GM13976 (cell line): ENCODE results near the gene ITGA11.

ENCODE experiments used
- DNase-seq: peaks from one replicate; pipeline ENCODE4 v3.0.0; 2012; ENCODE audit warnings: low spot score
- in situ Hi-C: fragments of 300-500 bp; cut with MboI; formaldehyde crosslinking; loops from one replicate; pipeline ENCODE4 v1.12.0; 2022; ENCODE audit warnings: low sequenced_read_pairs, mixed read lengths, inconsistent platforms; ENCODE audit not compliant: unreplicated experiment
- TF ChIP-seq, protein P1 (sequence below): IDR thresholded peaks from 2 replicates; pipeline ENCODE4 v1.5.1; 2012; ENCODE audit warnings: borderline replicate concordance, mild to moderate bottlenecking; ENCODE audit not compliant: insufficient read depth; ENCODE audit errors: extremely low read depth, missing control alignments, control extremely low read depth

Gene ITGA11

DNA sequence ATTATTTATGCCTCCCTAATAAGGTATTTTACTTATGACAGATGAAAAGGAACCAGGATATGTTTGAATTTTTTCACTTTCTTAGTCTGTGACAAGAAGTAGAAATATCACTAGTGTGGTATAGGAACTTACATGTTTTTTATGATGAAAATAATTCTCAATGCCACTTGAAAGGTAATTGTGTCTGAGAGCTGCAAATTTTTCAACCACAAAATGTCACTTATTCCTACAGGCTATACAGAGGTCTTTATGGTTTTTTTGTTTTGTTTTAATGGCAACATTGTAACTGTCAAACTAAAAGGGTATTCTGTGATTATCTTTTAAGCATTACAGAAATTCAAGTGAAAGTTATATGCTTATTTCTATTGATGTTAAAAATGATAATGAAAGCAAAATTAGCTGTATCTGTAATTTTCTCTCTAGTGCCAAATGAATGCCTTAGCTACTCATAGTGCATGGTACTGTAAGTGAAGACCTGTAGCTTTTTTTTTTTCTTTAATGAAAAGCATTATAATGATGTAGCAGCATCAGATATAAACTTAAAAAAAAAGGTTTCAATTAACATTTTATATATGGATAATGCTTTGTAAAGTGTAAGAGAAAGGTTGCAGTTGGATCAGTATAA, 139.7 kb downstream of the ITGA11 start:
- TF ChIP-seq, protein P1, sequence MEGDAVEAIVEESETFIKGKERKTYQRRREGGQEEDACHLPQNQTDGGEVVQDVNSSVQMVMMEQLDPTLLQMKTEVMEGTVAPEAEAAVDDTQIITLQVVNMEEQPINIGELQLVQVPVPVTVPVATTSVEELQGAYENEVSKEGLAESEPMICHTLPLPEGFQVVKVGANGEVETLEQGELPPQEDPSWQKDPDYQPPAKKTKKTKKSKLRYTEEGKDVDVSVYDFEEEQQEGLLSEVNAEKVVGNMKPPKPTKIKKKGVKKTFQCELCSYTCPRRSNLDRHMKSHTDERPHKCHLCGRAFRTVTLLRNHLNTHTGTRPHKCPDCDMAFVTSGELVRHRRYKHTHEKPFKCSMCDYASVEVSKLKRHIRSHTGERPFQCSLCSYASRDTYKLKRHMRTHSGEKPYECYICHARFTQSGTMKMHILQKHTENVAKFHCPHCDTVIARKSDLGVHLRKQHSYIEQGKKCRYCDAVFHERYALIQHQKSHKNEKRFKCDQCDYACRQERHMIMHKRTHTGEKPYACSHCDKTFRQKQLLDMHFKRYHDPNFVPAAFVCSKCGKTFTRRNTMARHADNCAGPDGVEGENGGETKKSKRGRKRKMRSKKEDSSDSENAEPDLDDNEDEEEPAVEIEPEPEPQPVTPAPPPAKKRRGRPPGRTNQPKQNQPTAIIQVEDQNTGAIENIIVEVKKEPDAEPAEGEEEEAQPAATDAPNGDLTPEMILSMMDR = no peak
- in situ Hi-C loops = no loop called here
- DNase-seq = no peak

DNA sequence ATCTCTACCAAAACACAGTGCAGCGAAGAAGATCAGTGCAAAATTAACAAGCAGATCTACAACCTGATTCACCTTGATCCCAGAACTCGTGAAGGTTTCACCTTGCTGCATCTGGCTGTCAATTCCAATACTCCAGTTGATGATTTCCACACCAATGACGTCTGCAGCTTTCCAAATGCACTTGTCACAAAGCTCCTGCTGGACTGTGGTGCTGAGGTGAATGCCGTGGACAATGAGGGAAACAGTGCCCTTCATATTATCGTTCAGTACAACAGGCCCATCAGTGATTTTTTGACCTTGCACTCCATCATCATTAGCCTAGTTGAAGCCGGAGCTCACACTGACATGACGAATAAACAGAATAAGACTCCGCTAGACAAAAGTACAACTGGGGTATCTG, 141.2 kb downstream of the ITGA11 start:
- no peak for DNase-seq
- in situ Hi-C loops = no loop called here

DNA sequence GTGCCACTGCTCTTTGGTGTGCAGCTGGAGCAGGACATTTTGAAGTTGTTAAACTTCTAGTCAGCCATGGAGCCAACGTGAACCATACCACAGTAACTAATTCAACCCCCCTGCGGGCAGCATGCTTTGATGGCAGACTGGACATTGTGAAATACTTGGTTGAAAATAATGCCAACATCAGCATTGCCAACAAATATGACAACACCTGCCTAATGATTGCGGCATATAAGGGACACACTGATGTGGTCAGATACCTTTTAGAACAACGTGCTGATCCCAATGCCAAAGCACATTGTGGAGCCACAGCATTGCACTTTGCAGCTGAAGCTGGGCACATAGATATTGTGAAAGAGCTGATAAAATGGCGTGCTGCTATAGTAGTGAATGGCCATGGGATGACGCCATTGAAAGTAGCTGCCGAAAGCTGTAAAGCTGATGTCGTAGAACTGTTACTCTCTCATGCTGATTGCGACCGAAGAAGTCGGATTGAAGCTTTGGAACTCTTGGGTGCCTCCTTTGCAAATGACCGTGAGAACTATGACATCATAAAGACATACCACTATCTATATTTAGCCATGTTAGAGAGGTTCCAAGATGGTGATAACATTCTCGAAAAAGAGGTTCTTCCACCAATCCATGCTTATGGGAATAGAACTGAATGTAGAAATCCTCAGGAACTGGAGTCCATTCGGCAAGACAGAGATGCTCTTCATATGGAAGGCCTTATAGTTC, 142.2 kb downstream of the ITGA11 start:
- in situ Hi-C loops = no loop called here
- no peak for DNase-seq

More for the DNA sequence above, 141.2 kb downstream of the ITGA11 start:
- TF ChIP-seq, protein P1 = no peak

DNA sequence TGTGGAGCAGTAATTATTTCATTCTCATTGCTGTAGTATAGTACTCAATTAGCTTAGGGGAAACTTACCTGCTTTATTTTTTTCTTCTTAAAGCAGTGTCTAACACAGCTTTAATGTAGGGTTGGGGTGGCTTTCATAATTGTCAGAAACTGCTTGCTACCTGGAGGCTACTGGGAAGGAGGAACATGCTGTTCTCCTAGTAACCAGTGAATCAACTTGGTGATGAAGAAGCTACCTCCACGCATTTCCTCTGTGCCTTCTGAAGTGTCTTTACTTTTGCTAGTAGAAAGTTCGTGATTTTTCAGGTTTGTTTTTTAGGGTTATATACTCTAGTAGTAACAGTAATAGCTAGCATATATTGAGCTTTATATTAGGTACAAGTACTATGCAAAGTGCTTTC, 142.9 kb downstream of the ITGA11 start:
- TF ChIP-seq, protein P1 = no peak
- in situ Hi-C loops = no loop called here
- no peak for DNase-seq

More for the DNA sequence above, 142.2 kb downstream of the ITGA11 start:
- TF ChIP-seq, protein P1 = no peak

DNA sequence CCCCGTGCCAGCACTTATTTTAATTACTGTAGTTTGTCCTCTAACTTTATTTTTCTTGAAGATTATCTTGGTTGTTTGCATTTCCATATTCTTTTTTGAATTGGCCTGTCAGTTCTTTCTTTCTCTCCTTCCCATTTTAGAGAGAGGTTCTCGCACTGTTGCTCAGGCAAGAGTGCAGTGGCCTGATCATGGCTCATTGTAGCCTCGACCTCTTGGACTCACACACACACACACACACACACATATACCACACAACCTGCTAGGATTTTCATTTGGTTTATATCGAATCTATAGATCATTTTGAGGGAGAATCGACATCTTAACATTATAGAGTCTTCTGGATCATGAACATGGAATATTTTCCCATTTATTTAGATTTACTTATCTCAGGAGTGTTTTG, 145.7 kb downstream of the ITGA11 start:
- TF ChIP-seq, protein P1 = no peak
- in situ Hi-C loops = no loop called here
- no peak for DNase-seq

GRCh38 chr15:68285259-68285980, 146.5 kb downstream of the ITGA11 start:
- no peak for DNase-seq

More at GRCh38 chr15:68285259-68285980, 146.5 kb downstream of the ITGA11 start:
- TF ChIP-seq, protein P1 = no peak
- in situ Hi-C loops = no loop called here
